GM19099 (cell line): ENCODE measurements around the gene EMC1.

Experiments used
- POLR2A ChIP-seq: IDR thresholded peaks from 3 replicates; pipeline ENCODE4 v1.6.1; 2011; ENCODE audit warnings: low read depth; ENCODE audit not compliant: insufficient read length; ENCODE audit errors: extremely low read depth

The EMC1 gene

DNA sequence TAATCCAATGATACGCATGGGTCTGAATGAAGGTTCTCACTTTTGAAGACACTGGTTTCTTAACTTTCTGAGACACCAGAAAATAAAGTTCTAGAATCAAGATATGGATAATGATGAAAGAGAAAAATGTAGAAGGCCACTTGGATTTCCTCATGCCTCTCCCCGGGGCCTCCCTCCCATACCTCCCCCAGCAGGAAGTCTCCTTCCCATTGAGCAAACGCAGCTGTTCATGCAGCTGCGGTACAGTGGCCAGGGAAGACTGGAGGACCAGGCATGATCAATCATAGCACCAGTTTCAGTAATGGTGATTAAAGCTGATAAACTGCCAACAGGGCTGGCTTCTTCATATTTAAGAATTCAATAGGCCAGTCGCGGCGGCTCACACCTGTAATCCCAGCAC lies 30.3 kb downstream of the EMC1 start:
- no peak for TF ChIP-seq POLR2A

GRCh38 chr1:19220080-19220846 lies 31.1 kb downstream of the EMC1 start:
- no peak for TF ChIP-seq POLR2A

DNA sequence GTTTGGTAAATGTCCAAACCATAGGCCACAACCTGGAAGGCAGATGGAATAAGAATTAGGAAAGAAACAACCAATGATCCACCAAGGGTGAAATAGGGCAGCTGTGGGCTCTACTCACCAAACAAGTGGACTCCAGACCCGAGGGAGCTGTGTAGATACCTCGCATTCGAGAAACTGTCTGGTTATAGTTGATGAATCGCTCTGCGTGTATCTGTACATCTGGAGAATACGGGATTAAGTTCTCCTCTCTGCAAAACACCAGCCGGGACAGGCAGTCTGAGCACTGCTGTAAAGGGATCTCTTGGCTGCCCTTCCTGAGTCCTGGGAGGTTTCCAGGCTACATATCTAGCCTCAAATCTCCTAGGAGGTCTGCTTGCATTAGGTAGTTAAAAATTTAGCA lies 31.9 kb downstream of the EMC1 start:
- no peak for TF ChIP-seq POLR2A

DNA sequence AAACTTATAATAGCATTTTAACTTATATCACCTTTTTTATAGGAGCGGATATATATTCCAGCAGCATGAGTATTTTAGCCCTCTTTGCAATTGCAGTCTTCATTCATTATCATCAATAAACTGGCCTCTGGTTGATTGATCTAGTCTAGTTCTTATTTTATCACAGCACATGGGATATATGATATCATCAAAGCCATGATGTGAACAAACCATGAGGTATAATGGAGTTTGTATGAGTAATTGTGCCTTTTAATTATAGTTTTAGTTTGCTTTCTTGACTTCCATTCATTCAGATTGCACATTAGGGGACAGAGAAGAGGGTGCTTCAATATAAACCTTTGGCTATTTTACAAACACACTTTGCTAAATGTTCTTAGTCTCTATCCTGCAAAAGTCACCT lies 37.7 kb downstream of the EMC1 start:
- TF ChIP-seq POLR2A, result no peak

DNA sequence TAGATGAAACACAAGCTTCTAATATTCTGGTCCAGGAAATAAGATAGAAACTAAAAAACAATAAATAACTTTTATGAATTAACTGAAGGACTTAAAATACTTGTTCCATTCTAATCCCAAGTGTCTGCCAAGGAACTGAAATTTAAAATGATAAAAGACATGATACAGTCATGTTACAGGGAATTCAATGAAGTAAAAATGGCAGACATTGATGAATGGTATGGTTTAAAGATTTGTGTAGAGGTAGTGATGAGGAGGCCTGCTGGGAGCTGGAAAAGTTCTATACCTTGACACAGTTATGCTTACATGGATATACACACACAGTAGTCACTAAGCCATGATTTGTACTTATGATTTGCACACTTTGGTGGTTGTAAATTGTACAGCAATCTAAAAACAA lies 39.2 kb downstream of the EMC1 start:
- no peak for TF ChIP-seq POLR2A

DNA sequence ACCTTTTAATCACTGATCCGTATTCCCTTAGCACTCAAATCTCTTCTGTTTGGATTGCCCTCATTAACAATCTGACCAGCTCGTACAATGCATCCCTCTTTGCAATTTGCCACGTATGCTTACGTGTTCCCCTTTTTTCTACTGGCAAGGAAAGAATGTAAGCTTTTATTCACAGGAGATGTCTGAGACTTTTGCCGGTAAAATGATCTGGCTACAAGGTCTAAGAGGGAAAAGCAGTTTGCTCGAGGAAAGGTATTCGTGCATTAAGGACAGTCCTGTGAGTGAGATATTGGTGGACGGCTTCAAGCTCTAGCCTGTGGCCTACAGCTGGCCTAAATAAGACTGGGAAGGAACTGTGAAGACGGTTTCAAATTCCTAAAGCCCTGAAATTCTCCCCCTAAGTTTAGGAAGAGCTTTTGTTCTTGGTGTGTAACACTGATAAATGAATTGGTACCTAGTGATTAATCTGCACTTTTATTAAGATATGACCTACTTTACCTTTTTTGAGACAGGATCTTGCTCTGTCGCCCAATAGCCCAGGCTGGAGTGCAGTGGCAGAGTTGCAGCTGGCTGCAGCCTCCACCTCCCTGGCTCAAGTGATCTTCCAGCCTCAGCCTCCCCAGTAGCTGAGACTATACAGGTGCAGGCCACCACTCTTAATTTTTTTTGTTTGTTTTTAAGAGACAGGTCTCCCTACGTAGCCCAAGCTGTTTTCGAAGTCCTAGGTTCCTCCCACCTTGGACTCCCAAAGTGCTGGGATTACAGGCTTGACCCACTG lies 40.4 kb downstream of the EMC1 start:
- no peak for TF ChIP-seq POLR2A

- TF ChIP-seq POLR2A, result peak; percentile 91
Measured at GRCh38 chr1:19209990-19210771, 41.1 kb downstream of the EMC1 start, which contains the start of gene UBR4. UBR4 (minus strand) TSS chr1:19210266; CDS start chr1:19210248, 18 bp downstream.

DNA sequence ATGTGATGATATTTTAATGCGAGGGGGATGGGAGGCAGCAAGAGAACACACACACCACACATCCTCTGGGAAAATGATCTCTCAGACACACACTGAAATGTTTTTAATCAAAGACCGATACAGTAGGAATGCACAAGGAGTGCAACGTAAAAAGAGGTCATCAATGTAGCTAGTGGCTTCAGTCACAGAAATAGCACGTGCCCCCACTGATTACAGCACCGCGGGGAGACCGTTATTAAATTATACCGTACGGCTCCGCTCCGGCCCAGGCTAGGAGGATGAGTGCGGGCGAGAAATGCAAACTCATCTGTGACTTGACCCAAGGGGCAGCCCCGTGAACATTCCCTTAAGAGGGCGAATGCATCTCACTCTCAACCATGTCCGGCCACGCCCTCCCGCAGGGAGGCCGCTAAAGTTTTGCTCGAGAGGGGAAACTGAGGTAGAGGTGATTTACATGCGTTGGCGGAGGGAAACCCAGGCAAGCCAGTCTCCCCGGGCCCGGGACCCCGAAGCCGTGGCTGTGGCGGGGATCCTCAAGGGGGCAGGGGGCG lies 41.8 kb downstream of the EMC1 start:
- TF ChIP-seq POLR2A, result peak; percentile 6

DNA sequence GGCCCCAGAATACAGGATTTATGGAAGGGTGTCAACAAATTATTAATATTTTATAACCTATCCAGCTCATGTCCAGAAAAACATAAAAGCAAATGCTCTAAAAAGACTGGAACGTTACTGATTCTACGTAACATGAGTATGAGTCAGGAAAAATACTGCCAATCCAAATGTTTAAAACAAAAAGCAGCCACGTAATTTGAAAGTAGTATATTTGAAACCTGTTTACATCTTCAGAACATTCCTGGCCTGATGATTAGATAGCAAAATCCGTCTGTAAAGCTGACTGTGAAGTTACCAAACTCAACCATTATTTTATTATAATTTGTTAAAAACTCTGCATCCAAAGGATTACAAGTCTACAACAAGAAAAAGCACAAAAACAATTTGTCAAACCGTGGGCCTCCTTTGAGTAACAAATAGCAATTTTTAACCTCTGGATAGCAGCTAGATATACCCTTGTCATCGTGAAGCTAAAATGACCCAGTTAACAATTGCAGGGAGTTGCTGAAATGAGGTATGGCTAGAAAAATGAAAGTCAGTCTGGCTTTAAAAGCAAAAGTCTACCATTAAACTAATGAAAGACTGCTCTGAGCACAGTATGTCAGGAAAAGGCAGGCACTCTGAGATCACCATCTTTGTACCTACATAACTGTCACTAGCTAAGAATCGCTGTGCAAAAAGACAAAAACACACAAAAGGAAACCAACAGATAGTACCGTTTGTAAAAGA lies 42.5 kb downstream of the EMC1 start:
- no peak for TF ChIP-seq POLR2A

- TF ChIP-seq POLR2A, result no peak
Measured at GRCh38 chr1:19206947-19207346, 44.4 kb downstream of the EMC1 start.

DNA sequence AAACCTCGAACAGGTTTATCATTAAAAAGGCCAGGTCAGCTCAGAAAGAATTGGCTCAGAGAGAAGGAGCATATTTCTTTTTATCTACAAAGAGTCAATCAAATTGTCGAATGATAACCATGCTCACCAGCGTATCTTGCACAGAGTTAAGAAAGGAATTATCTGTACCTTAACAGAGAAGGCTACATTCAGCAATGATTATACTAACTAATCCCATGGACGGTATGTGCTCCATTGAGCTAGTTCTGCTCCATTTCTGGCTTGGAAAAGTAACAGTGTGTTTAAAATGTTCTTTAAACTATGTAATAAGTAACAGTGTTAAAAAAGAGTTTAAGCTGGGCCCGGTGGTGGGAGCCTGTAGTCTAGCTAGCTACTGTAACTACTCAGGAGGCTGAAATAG lies 45.5 kb downstream of the EMC1 start:
- TF ChIP-seq POLR2A, result no peak

DNA sequence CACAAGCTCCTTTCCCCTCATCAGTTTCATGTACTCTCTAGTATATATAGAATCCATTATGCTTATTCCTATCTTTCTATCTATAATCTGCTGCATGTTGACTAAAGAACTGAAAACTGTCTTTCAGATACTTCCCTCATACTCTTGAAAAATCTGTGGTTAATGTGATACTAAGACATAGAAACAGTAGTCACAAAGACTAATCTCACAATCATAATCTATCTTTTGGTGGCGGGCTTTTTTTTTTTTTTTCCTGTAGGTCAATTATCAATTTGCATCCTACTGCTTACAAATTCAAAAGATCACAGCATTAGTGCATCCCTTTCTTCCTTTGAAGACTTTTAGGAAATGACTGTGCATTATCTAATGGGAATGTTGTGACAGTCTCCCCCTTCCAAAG lies 45.9 kb downstream of the EMC1 start:
- no peak for TF ChIP-seq POLR2A

GRCh38 chr1:19204446-19205266 lies 46.7 kb downstream of the EMC1 start:
- TF ChIP-seq POLR2A, result no peak

DNA sequence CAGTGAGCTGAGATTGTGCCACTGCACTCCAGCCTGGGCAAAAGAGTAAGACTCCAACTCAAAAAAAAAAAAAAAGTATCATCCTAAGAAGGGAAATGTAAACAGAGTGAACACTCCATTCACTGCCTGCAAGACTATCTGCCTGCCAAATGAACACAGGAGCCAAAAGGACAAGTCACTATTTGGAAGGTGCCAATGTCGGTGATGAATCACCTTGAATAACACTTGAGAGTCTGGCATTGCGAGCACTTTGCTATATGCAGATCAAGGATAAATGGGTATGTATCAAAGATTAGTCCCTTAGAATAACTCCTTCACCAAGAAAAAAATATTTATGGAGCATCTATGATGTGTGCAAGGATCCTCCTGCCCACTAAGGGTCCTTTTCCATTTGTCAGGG lies 47.9 kb downstream of the EMC1 start:
- TF ChIP-seq POLR2A, result no peak

GRCh38 chr1:19202396-19202795 lies 48.9 kb downstream of the EMC1 start:
- no peak for TF ChIP-seq POLR2A
